Measurements from ENCODE around the gene LAMB1.
"Not testable (repeated sequence)": the region's sequence is repeated elsewhere in the genome, so short reads cannot be mapped to it uniquely, and the experiment has no call there.

The LAMB1 gene

GRCh38 chr7:107971613-107972012 is 31.3 kb downstream of the LAMB1 start:
- DNase-seq (ENCODE audit: low read depth), result no peak

GRCh38 chr7:107971100-107971499 is 31.9 kb downstream of the LAMB1 start:
- DNase-seq (ENCODE audit: low read depth), result no peak

- no peak for DNase-seq (ENCODE audit: low read depth)
Observed at GRCh38 chr7:107969856-107970255, 33.1 kb downstream of the LAMB1 start.

GRCh38 chr7:107968449-107968848 is 34.5 kb downstream of the LAMB1 start:
- DNase-seq (ENCODE audit: low read depth), result no peak

GRCh38 chr7:107967420-107967819 is 35.5 kb downstream of the LAMB1 start:
- DNase-seq (ENCODE audit: low read depth), result no peak

GRCh38 chr7:107966711-107967110 is 36.2 kb downstream of the LAMB1 start:
- no peak for DNase-seq (ENCODE audit: low read depth)

- no peak for DNase-seq (ENCODE audit: low read depth)
Observed at GRCh38 chr7:107964510-107964909, 38.5 kb downstream of the LAMB1 start.

GRCh38 chr7:107962817-107963216 is 40.1 kb downstream of the LAMB1 start:
- no peak for DNase-seq (ENCODE audit: low read depth)

- DNase-seq (ENCODE audit: low read depth), result no peak
Observed at GRCh38 chr7:107961405-107961804, 41.6 kb downstream of the LAMB1 start.

- no peak for DNase-seq (ENCODE audit: low read depth)
Observed at GRCh38 chr7:107960272-107960671, 42.7 kb downstream of the LAMB1 start.

- DNase-seq (ENCODE audit: low read depth), result no peak
Observed at GRCh38 chr7:107959527-107959898, 43.4 kb downstream of the LAMB1 start.

GRCh38 chr7:107958764-107959526 is 44.0 kb downstream of the LAMB1 start:
- DNase-seq (ENCODE audit: low read depth), result no peak

GRCh38 chr7:107957436-107957835 is 45.5 kb downstream of the LAMB1 start:
- no peak for DNase-seq (ENCODE audit: low read depth)

GRCh38 chr7:107956950-107957349 is 46.0 kb downstream of the LAMB1 start:
- not testable (repeated sequence) for DNase-seq (ENCODE audit: low read depth)

- no peak for DNase-seq (ENCODE audit: low read depth)
Observed at GRCh38 chr7:107955394-107955793, 47.6 kb downstream of the LAMB1 start.

- no peak for DNase-seq (ENCODE audit: low read depth)
Observed at GRCh38 chr7:107953924-107954303, 49.0 kb downstream of the LAMB1 start.

- no peak for DNase-seq (ENCODE audit: low read depth)
Observed at GRCh38 chr7:107953265-107953923, 49.6 kb downstream of the LAMB1 start.

GRCh38 chr7:107951896-107952295 is 51.1 kb downstream of the LAMB1 start:
- DNase-seq (ENCODE audit: low read depth), result no peak

GRCh38 chr7:107951172-107951787 is 51.7 kb downstream of the LAMB1 start:
- DNase-seq (ENCODE audit: low read depth), result no peak

- DNase-seq (ENCODE audit: low read depth), result no peak
Observed at GRCh38 chr7:107949443-107949935, 53.5 kb downstream of the LAMB1 start.

- DNase-seq (ENCODE audit: low read depth), result no peak
Observed at GRCh38 chr7:107948645-107949442, 54.1 kb downstream of the LAMB1 start.

- no peak for DNase-seq (ENCODE audit: low read depth)
Observed at GRCh38 chr7:107946881-107947280, 56.1 kb downstream of the LAMB1 start.

Data from activated T-cell treated with anti-CD3 and anti-CD28 coated beads for 48 hours (primary cell).